ENCODE measurements around the gene F12. TPM values are rescaled to one million over a fixed set of nuclear protein-coding genes. Genes with fewer than 3 reads are reported as not detected.
"Not testable (repeated sequence)": the region's sequence is repeated elsewhere in the genome, so short reads cannot be mapped to it uniquely, and the experiment has no call there.

F12 gene
- total RNA-seq, 1 donor from 2014 or later, result 0.51 TPM

GRCh38 chr5:177370488-177371119, 38.8 kb downstream of the F12 start:
- DNase-seq (ENCODE audit: low read depth in 2 of 2), result peak; percentile 72 to 90

GRCh38 chr5:177369645-177370440, 39.5 kb downstream of the F12 start:
- no peak for DNase-seq (ENCODE audit: low read depth in 2 of 2)

- DNase-seq (ENCODE audit: low read depth in 2 of 2), result no peak
These were observed 40.3 kb downstream of the F12 start for GRCh38 chr5:177368869-177369644.

- no peak for DNase-seq (ENCODE audit: low read depth in 2 of 2)
These were observed 41.1 kb downstream of the F12 start for GRCh38 chr5:177367981-177368868.

GRCh38 chr5:177367323-177367848, 42.0 kb downstream of the F12 start:
- no peak for DNase-seq (ENCODE audit: low read depth in 2 of 2)

GRCh38 chr5:177366528-177367322, 42.6 kb downstream of the F12 start:
- peak; percentile 35 to 77 for DNase-seq (ENCODE audit: low read depth in 2 of 2)

GRCh38 chr5:177365845-177366527, 43.4 kb downstream of the F12 start:
- no peak for DNase-seq (ENCODE audit: low read depth in 2 of 2)

- no peak for DNase-seq (ENCODE audit: low read depth in 2 of 2)
These were observed 45.0 kb downstream of the F12 start for GRCh38 chr5:177364159-177364962.

- DNase-seq (ENCODE audit: low read depth in 2 of 2), result no peak
These were observed 45.8 kb downstream of the F12 start for GRCh38 chr5:177363565-177363964.

GRCh38 chr5:177362610-177363507, 46.5 kb downstream of the F12 start:
- DNase-seq (ENCODE audit: low read depth in 2 of 2), result peak in 1 of 2 donors; percentile 41

- no peak for DNase-seq (ENCODE audit: low read depth in 2 of 2)
These were observed 47.1 kb downstream of the F12 start for GRCh38 chr5:177362292-177362609.

- DNase-seq (ENCODE audit: low read depth in 2 of 2), result no peak
These were observed 47.7 kb downstream of the F12 start for GRCh38 chr5:177361418-177362291.

- DNase-seq (ENCODE audit: low read depth in 2 of 2), result not testable (repeated sequence)
These were observed 48.6 kb downstream of the F12 start for GRCh38 chr5:177360740-177361139.

GRCh38 chr5:177359860-177360259, 49.5 kb downstream of the F12 start:
- no peak for DNase-seq (ENCODE audit: low read depth in 2 of 2)

- DNase-seq (ENCODE audit: low read depth in 2 of 2), result no peak
These were observed 49.9 kb downstream of the F12 start for GRCh38 chr5:177359451-177359851.

GRCh38 chr5:177358370-177358819, 51.0 kb downstream of the F12 start:
- no peak for DNase-seq (ENCODE audit: low read depth in 2 of 2)
